NCI-H82 treated with DMSO at 0.1 percent for 48 hours (cell line): ENCODE results near the gene CFAP46.

Experiments
- DNase-seq: peaks from one replicate; lab custom pipeline; 2025; ENCODE audit not compliant: unreplicated experiment; lab: John Stamatoyannopoulos, UW

Gene CFAP46

DNA sequence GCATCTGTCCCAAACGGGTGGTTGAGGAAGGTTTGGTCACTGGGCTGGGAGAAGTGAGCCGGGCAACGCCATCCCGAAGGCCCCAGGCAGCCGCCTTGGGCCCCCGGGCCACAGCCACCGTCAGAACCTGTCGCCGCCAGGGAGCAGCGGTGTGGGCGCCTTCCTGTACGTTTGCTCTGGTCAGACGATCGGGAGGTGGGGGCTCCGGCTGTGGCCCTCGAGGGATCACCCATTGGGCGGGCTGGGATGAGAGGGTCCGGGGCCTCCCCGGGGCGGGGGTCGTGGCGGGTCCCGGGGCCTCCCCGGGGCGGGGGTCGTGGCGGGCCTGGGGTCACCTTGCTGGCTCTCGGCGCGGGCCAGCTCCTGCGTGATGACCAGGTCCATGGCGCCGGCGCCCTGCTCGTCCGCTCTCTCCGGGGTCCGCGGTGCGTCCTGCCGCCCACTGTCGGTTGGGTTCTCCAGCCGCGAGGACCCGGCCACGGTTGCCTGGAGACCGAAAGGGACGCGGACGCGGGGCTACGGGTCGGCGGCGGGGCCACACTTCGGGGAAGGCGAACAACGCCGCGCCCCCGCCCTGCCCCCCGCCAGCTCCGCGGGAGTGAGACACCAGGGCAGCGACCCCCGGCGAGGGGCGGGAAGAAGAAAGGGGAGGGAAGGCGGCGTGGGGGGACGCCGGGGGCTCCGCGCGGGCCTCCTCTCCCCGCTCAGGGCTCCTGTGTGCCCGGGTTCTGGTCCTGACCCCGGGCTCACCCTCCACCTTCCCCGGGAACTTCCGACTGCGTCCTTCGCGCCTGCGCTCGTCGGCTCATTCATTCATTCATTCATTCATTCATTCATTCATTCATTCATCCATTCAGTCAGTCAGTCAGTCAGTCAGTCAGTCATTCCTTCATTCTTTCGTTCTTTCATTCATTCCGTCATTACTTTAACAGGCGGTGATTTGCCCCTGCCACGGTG is at the start of gene CFAP46:
CFAP46 (minus strand) TSS at position 470 of the 957 bp plus-strand sequence; CDS start at position 384, 86 bp downstream.
- no peak for DNase-seq

DNA sequence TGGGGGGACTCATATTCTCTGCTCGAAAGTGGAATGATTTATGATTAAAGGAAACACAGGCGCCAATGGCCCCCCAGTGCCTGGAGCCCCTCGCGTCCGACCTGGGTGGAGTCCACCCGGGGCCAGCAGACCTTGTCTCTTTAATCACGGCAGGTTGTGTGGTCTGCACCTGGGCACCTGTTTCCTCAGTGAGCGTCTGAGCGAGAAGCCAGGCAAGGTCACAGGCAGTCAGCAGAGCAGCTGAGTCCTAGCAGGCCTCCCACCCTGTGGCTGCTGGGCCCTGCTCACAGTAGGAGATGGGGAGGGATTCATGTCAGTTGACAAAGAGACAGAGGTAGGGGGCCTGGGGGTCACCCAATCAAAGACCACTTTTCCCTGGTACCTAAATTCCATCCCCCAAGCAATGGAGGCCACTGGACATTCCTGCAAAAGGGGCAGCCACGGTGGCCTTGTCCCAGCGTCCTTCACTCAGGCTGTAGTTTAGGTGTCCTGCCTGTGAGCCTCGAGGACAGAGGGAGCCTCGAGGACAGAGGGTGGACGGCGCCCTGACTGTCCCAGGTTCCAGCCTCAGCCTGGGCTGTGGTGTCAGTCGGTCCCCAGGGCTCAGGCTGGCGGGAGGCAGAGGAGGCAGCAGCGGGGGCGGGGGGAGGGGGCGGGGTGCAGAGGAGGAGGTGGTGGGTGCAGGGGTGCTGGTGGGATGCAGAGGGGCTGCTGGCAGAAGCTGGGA is 49.5 kb upstream of the CFAP46 start:
- DNase-seq = no peak

DNA sequence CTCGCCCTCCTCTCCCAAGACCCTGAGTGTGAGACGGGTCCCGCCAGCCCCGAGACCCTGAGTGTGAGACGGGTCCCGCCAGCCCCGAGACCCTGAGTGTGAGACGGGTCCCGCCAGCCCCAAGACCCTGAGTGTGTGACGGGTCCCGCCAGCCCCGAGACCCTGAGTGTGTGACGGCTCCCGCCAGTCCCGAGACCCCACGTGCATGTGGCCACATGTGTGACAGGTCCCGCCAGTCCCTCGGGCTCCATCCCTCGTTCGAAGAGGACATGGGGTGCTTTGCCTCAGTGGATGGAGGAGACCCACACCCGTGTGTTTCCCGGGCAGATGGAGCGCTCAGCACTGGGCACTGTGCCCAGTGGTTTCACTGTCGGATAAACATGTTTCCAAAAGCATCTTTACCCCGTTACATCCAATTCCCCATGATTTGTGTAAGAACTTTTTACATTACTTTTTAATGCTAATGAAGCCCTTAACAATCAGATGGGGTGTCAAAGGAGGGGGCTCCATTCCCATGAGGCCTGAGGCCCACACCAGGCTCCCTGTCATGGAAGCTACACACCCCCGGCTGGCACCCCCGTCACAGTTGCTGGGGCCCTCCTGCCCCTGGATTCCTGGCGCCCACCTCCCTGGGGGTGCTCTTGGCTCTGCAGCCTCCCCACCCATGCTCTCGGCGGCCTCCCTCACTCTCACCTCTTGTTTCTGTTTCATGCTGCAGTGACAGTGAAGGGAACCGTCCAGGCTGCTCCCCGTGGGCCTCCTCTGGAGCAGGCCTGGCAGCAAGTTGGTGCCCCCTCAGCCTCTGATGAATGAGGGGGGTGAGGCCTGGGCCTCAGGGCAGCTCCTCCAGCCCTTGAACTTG is 48.5 kb upstream of the CFAP46 start:
- no peak for DNase-seq

DNA sequence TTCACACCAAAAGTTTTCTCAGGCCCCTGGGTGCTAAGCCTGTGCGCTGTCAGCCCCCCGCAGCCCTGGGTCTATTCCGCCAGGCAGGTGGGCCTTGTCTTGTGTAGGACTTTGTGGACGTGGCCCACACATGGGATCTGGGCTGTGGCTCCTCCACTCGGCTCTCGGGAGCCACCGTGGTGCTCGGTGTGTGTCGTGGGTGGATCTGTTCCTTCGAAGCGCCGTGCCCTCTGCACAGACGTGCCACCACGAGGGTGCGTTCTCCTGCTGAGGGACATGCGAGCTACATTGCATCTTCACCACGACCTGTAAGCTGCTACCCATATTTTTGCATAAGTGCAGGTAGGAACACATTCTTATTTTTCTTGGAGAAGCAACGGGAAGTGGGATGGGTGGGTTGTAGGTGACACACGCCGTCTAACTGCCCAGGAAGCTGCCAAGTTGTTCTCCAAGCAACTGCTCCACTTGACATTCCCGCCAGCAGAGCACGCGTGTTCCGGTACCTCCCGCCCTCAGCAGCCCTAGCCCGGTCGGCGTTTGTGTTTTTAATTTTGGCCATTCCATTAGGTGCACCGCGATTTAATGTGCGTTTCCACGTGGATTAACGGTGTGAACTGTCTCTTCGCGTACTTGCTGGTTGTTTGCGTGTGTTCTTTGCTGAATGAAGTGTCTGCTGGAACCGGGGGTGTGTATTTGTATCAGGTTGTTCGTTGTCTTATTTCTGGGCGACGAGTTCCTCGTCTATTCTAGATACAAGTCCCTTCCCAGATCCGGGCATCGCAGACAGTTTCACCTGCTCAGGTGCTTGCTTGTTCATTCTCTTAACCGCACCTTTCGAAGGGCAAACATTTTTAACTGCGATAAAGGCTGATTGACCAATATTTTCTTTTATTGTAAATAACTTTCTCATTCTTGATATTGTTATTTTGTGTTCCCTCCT is 47.4 kb upstream of the CFAP46 start:
- no peak for DNase-seq

GRCh38 chr10:132988988-132989387 is 46.6 kb upstream of the CFAP46 start:
- DNase-seq = no peak

DNA sequence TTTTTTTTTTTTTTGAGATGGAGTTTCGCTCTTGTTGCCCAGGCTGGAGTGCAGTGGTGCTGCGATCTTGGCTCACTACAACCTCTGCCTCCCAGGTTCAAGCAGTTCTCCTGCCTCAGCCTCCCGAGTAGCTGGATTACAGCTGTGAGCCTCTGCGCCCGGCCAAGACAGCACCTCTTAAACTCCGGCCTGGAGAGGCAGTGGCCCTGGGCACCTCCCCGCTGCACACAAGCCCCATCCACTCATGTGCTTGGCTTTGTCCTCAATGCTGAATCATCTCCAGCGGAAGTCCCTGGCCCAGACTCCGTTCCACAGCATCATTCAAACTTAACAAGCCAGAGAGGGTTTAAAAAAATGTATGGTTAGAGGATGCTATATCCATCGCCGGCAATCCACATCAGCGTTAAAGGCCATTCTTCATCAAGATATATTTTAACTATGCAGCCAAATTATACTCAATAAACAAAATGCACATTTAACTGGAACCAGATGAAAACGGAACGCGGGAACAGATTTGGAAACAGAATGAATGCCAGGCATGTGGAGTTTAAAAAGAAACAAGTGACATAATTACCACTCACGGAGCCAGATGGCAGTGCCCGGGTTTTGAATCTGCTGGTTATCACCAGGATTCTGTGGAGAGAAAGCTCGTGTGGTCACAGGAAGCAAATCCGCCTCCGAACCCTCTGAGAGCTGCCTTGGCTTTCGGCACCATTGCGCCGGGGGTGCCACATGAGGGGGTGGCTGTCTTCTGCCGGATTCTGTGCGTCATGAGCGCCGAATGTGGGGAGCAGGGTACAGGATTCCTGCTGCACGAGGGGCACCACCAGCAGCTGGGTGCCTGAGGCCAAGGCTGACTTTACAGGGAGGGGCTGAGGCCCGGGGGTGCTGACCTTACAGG is 45.6 kb upstream of the CFAP46 start:
- DNase-seq = no peak

DNA sequence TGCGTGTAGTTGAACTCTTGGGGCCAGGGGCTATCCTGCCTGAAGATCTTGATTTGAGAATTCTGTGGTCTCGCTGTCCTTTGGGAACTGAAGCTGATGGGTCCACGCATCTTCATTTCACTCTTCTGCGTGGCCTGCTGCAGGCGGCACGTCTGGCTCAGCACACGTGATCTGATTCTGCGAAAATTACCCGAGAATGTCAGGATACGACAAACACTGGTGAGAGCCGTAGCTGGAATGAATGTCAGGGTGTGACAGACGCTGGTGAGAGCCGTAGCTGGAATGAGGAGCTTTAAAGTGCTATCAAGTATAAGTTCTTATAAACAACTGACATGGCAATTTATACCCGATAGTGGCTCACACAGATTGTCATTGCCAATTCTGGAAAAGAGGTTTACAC is 44.6 kb upstream of the CFAP46 start:
- DNase-seq = no peak

DNA sequence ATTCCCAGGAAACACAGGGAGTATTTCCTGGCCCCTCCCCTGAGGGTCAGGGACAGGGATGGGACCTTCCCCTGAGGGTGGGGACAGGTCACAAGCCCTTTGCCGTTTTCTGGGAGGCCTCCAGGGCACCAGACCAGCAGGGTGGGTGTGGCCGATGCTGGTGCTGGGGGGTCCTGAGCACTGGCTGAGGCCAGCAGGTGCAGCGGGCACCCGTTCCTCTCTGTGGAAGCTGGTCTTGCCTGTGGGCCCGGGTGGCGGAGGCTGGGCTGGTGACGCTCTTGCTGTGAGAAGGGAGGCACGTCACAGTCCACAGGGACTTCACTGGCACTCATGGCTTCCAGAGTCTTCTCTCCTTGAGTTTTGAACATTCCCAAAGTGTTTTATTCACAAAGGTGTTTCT is 44.2 kb upstream of the CFAP46 start:
- no peak for DNase-seq

GRCh38 chr10:132986076-132986475 is 43.7 kb upstream of the CFAP46 start:
- no peak for DNase-seq

DNA sequence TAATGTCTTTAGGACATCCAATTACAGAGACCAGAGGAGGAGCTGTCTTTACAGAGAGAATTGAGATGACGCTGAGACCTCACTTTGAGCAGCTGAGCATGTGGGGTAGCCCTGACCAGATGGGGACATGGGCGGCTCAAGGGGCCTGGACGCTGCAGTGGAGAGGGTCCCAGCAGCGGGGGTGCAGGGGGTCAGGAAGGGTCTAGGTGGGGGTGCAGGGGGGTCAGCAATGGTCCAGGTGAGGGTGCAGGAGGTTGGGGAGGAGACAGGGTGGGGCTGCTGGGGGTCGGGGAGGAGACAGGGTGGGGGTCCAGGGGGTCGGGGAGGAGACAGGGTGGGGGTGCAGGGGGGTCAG is 43.2 kb upstream of the CFAP46 start:
- no peak for DNase-seq

GRCh38 chr10:132984801-132985545 is 42.6 kb upstream of the CFAP46 start:
- DNase-seq = no peak

DNA sequence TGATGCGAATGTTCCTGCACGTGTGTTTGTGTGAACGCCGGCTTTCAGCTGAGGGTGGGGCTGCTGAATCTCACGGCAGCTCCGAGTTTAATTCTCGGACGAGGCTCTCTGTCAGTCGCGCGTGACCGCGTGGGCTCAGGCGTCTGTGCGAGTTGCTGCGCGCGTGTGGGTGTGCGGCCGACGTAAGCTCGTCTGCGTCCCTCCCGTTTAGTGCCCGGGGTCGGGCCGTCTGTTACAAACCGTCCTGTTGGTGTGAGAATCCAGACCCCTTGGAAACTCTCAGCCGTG is 41.6 kb upstream of the CFAP46 start:
- no peak for DNase-seq

DNA sequence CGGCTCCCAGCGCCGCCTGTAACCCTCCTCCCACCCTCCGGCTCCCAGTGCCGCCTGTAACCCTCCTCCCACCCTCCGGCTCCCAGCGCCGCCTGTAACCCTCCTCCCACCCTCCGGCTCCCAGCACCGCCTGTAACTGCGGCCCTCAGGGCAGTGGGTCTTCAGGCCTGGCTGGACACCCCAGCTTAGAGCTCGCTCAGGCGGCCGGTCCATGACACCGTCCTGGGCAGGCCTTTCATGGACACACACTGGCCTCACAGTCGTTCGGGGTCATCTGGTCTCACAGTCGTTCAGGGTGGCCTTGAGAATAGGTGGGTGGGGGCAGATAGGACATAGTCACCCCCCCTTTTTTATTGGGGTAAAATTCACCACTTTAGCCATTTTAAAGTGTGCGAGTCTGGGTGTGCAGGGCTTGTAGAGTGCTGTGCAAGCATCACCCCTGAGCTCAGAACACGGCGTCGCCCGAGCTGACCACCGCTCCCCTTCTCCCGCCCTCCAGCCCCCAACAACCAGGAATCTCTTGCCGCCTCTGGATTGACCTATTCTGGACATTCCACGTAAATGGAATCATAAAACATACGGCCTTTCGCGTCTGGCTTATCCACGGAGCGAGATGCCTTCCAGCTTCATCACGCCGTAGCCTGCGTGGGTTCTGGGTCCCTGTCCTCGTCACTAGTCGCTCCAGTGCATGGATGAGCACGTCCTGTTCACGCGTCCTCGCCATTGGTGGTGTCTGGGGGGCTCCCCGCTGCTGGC is 41.1 kb upstream of the CFAP46 start:
- DNase-seq = no peak

GRCh38 chr10:132982301-132982989 is 40.1 kb upstream of the CFAP46 start:
- no peak for DNase-seq

DNA sequence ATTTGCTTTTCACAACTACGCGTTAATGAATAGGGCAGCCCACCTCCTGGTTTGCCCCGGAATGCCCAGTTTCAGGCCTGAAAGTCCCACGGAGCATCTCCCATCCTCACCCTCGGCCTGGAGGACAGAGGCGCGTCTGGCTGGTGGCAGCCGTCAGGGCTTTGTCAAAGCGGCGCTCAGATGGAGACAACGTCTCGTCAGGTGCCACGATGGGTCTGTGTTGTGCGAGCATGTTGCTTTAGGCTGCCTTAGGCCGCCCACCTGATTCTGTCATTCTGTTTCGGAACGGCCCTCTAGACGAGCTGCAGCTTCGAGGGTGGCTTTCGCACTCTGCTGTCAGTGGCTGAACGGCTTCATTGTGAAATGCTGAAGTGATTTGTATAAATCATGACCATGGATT is 39.4 kb upstream of the CFAP46 start:
- DNase-seq = no peak

DNA sequence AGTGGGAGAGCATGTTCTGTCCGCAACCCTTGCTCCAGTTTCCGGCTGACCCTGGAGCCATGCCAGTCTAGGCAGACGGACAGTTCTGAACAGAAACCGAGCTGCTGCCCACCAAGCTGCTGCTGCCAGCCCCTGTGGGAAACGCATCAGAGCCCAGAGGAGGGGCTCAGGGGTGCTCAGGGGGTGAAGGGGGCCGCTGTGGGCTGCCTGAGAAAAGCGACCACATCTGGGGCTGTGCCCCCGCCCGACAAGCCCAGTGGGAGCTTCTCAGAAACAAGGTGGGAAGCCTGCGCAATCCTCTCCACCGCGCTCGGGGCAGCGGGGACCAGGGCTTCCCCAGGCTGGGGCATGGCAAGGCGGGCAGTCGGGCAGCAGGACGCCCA is 38.8 kb upstream of the CFAP46 start:
- no peak for DNase-seq

- no peak for DNase-seq
Measured at GRCh38 chr10:132980426-132981172, 38.2 kb upstream of the CFAP46 start.
